Activated CD8-positive, alpha-beta memory T cell treated with anti-CD3 and anti-CD28 coated beads for 24 hours (primary cell): ENCODE results near the gene ACTN4.

Experiments used
- DNase-seq: peaks from one replicate; pipeline ENCODE4 v3.0.0-alpha.2; 2020

Gene ACTN4

GRCh38 chr19:38638461-38638860, 9.0 kb upstream of the ACTN4 start:
- no peak for DNase-seq

- DNase-seq: no peak
Measured at GRCh38 chr19:38639679-38640078, 7.8 kb upstream of the ACTN4 start.

GRCh38 chr19:38640368-38640767, 7.1 kb upstream of the ACTN4 start:
- no peak for DNase-seq

GRCh38 chr19:38642176-38642575, 5.3 kb upstream of the ACTN4 start:
- DNase-seq: no peak

GRCh38 chr19:38644719-38645118, 2.7 kb upstream of the ACTN4 start:
- DNase-seq: no peak

- no peak for DNase-seq
Measured at GRCh38 chr19:38647966-38648768, 718 bp downstream of the ACTN4 start.

- no peak for DNase-seq
Measured at GRCh38 chr19:38648769-38649304, 1.4 kb downstream of the ACTN4 start.

- DNase-seq: no peak
Measured at GRCh38 chr19:38649305-38650171, 2.1 kb downstream of the ACTN4 start.

- DNase-seq: no peak
Measured at GRCh38 chr19:38650172-38650775, 2.8 kb downstream of the ACTN4 start.

GRCh38 chr19:38650911-38651584, 3.6 kb downstream of the ACTN4 start:
- no peak for DNase-seq

GRCh38 chr19:38653028-38653571, 5.7 kb downstream of the ACTN4 start:
- no peak for DNase-seq

GRCh38 chr19:38654628-38655055, 7.2 kb downstream of the ACTN4 start:
- no peak for DNase-seq

- peak; percentile 76 for DNase-seq
Measured at GRCh38 chr19:38655148-38655824, 7.8 kb downstream of the ACTN4 start.

GRCh38 chr19:38656171-38656981, 8.9 kb downstream of the ACTN4 start:
- no peak for DNase-seq

- no peak for DNase-seq
Measured at GRCh38 chr19:38657633-38658222, 10.3 kb downstream of the ACTN4 start.

- DNase-seq: no peak
Measured at GRCh38 chr19:38658462-38659306, 11.2 kb downstream of the ACTN4 start.

GRCh38 chr19:38660724-38661123, 13.3 kb downstream of the ACTN4 start:
- no peak for DNase-seq

- DNase-seq: no peak
Measured at GRCh38 chr19:38661136-38661535, 13.7 kb downstream of the ACTN4 start.

- DNase-seq: no peak
Measured at GRCh38 chr19:38661996-38662395, 14.5 kb downstream of the ACTN4 start.
